GM19438 (cell line): Measurements from ENCODE around the gene SPTY2D1.

Experiments
- ATAC-seq: cut with Tn5 transposase; IDR thresholded peaks from one replicate; pipeline ENCODE4 v1.9.1; 2021; ENCODE audit warnings: low read depth; ENCODE audit not compliant: unreplicated experiment

The SPTY2D1 gene

GRCh38 chr11:18567081-18567480, 67.1 kb downstream of the SPTY2D1 start:
- no peak for ATAC-seq

DNA sequence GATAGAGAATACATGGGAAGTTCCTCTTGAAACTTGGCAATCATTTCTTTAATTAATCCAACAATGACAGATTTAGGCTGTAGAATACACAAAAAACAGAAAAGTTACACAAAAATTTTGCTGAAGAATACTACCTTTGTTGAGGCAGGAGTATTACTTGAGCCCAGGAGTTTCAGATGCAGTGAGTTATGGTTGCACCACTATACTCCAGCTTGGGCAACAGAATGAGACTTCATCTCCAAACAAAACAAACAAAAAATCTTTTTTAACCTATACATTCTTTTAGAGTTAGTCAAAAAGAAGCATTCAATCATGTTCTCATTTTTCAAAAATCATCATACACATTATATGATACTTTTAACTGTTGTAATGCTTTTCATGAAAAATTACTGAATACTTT, 67.7 kb downstream of the SPTY2D1 start:
- ATAC-seq: no peak

GRCh38 chr11:18564149-18564548, 70.0 kb downstream of the SPTY2D1 start:
- ATAC-seq: no peak

- ATAC-seq: no peak
Observed at GRCh38 chr11:18563090-18563730, 70.9 kb downstream of the SPTY2D1 start.
